H1 (cell line): ENCODE measurements around the gene SRSF1. TPM values are rescaled to one million over a fixed set of nuclear protein-coding genes. Genes with fewer than 3 reads are reported as not detected.

Source experiments
- CTCF ChIA-PET: fragments of 300-600 bp; sonication (Branson Sonifier 250); formaldehyde crosslinking; loops from one replicate; lab custom pipeline; 2021; ENCODE audit not compliant: partially characterized antibody; lab: Charles Lee
- POLR2A ChIA-PET: fragments of 300-600 bp; sonication (Branson Sonifier 250); formaldehyde crosslinking; loops from one replicate; lab custom pipeline; 2021; ENCODE audit warnings: inconsistent platforms; ENCODE audit not compliant: partially characterized antibody; lab: Charles Lee
- DNase-seq, 2 experiments: peaks; one replicate each; pipeline versions ENCODE4 v3.0.0 to v3.0.0-alpha.2; 2010 to 2022; ENCODE audit warnings: low spot score in 2 of 2, low read depth in 1 of 2, mixed read lengths in 1 of 2
- FAIRE-seq: peaks from 2 replicates; lab custom pipeline; 2011; peaks lifted over from hg19 to GRCh38; lab: Jason Lieb, UNC
- H2AFZ ChIP-seq: 2 replicates; pipeline ENCODE4 v1.8.1; 2012; ENCODE audit warnings: low read length, inconsistent platforms
- H2AK5ac ChIP-seq: 2 replicates; pipeline ENCODE4 v1.6.1; 2013; ENCODE audit warnings: low read depth, low read length
- H2BK120ac ChIP-seq: replicated peaks from 2 replicates; pipeline ENCODE3; 2013; ENCODE audit warnings: low read depth, low read length, inconsistent platforms
- H2BK12ac ChIP-seq: 2 replicates; pipeline ENCODE4 v1.6.1; 2013; ENCODE audit warnings: low read depth, low read length
- H2BK15ac ChIP-seq: 2 replicates; pipeline ENCODE4 v1.6.1; 2013; ENCODE audit warnings: low read length
- H2BK20ac ChIP-seq: 2 replicates; pipeline ENCODE4 v1.6.1; 2013; ENCODE audit warnings: low read length
- H2BK5ac ChIP-seq: 2 replicates; pipeline ENCODE4 v1.6.1; 2013; ENCODE audit warnings: low read depth, low read length
- H3K14ac ChIP-seq: 2 replicates; pipeline ENCODE4 v1.6.1; 2013; ENCODE audit warnings: inconsistent platforms; ENCODE audit not compliant: insufficient read length
- H3K18ac ChIP-seq: 2 replicates; pipeline ENCODE4 v1.6.1; 2013; ENCODE audit warnings: low read length; ENCODE audit errors: extremely low read depth
- H3K23ac ChIP-seq: 2 replicates; pipeline ENCODE4 v1.6.1; 2013; ENCODE audit warnings: inconsistent platforms; ENCODE audit not compliant: insufficient read length
- H3K23me2 ChIP-seq: 2 replicates; pipeline ENCODE4 v1.6.1; 2013; ENCODE audit warnings: low read depth, low read length
- H3K27ac ChIP-seq: 2 replicates; pipeline ENCODE4 v1.6.1; 2011; ENCODE audit warnings: low read depth, low read length, inconsistent platforms
- H3K27me3 ChIP-seq, 4 experiments: replicated peaks in 1 of 4; 1 replicate in 1 of 4; 2 replicates in 3 of 4; pipeline versions ENCODE4 v1.6.1 to v1.8.1; 2011 to 2013; ENCODE audit warnings: low read length in 3 of 4, mild to moderate bottlenecking in 3 of 4, inconsistent platforms in 2 of 4, mixed read lengths in 2 of 4, moderate library complexity in 1 of 4; ENCODE audit not compliant: control insufficient read depth in 3 of 4, insufficient read depth in 3 of 4; ENCODE audit errors: extremely low read depth in 1 of 4
- H3K36me3 ChIP-seq, 4 experiments: 2 replicates each; pipeline versions ENCODE4 v1.6.1 to v1.8.1; 2011 to 2013; ENCODE audit warnings: mild to moderate bottlenecking in 4 of 4, low read length in 3 of 4, moderate library complexity in 2 of 4, control low read depth in 1 of 4, inconsistent platforms in 1 of 4; ENCODE audit not compliant: insufficient read depth in 4 of 4, control insufficient read depth in 2 of 4
- H3K4ac ChIP-seq: replicated peaks from 2 replicates; pipeline ENCODE3; 2013; ENCODE audit warnings: low read length, low read depth, mixed read lengths, inconsistent platforms; ENCODE audit not compliant: insufficient read length
- H3K4me1 ChIP-seq, 4 experiments: replicated peaks in 1 of 4; 1 replicate in 1 of 4; 2 replicates in 3 of 4; pipeline versions ENCODE4 v1.6.1 to v1.8.1; 2011 to 2013; ENCODE audit warnings: low read length in 3 of 4, inconsistent platforms in 2 of 4, mixed read lengths in 1 of 4; ENCODE audit not compliant: insufficient read depth in 4 of 4, control insufficient read depth in 3 of 4
- H3K4me2 ChIP-seq, 2 experiments: 2 replicates each; pipeline versions ENCODE4 v1.6.1 to v1.8.1; 2011 to 2013; ENCODE audit warnings: low read depth in 2 of 2, low read length in 2 of 2, control low read depth in 1 of 2, inconsistent platforms in 1 of 2, mild to moderate bottlenecking in 1 of 2; ENCODE audit not compliant: insufficient read depth in 1 of 2
- H3K4me3 ChIP-seq, 4 experiments: fragments of 200-600, 300-600 bp in 1 of 4; sonication (generic), shearing (Covaris generic), sonication (Bioruptor Twin) in 1 of 4; 2 replicates each; pipeline versions ENCODE4 v1.5.1 to v1.8.1; 2011 to 2016; ENCODE audit warnings: low read length in 4 of 4, low read depth in 3 of 4, control low read depth in 2 of 4, inconsistent platforms in 2 of 4, mild to moderate bottlenecking in 2 of 4, mixed read lengths in 1 of 4, moderate library complexity in 1 of 4; ENCODE audit not compliant: insufficient read depth in 2 of 4; ENCODE audit errors: extremely low read depth in 1 of 4
- H3K56ac ChIP-seq: replicated peaks from 2 replicates; pipeline ENCODE3; 2013; ENCODE audit warnings: low read depth, mild to moderate bottlenecking, mixed read lengths, low read length, inconsistent platforms; ENCODE audit not compliant: insufficient read length
- H3K79me1 ChIP-seq: 2 replicates; pipeline ENCODE4 v1.6.1; 2013; ENCODE audit warnings: low read depth, low read length, control low read depth
- H3K79me2 ChIP-seq, 2 experiments: 2 replicates each; pipeline versions ENCODE4 v1.6.1 to v1.8.1; 2012 to 2013; ENCODE audit warnings: low read length in 2 of 2, mild to moderate bottlenecking in 2 of 2, inconsistent platforms in 1 of 2; ENCODE audit not compliant: insufficient read depth in 2 of 2, control insufficient read depth in 1 of 2
- H3K9ac ChIP-seq, 4 experiments: replicated peaks in 1 of 4; 1 replicate in 1 of 4; 2 replicates in 3 of 4; pipeline versions ENCODE4 v1.6.1 to v1.8.1; 2011 to 2013; ENCODE audit warnings: low read depth in 3 of 4, low read length in 3 of 4, control low read depth in 2 of 4, mild to moderate bottlenecking in 2 of 4, moderate library complexity in 2 of 4, inconsistent platforms in 1 of 4; ENCODE audit errors: extremely low read depth in 1 of 4
- H3K9me3 ChIP-seq, 2 experiments: 2 replicates each; pipeline versions ENCODE4 v1.6.1 to v1.8.1; 2012 to 2013; ENCODE audit warnings: mild to moderate bottlenecking in 2 of 2, moderate library complexity in 2 of 2, control low read depth in 1 of 2, inconsistent platforms in 1 of 2, low read depth in 1 of 2, low read length in 1 of 2, mixed read lengths in 1 of 2; ENCODE audit not compliant: insufficient read depth in 2 of 2
- H4K20me1 ChIP-seq, 2 experiments: replicated peaks in 1 of 2; 2 replicates each; pipeline versions ENCODE3 to v1.8.1; 2011 to 2013; ENCODE audit warnings: inconsistent platforms in 2 of 2, low read length in 2 of 2, mild to moderate bottlenecking in 1 of 2; ENCODE audit not compliant: insufficient read depth in 2 of 2, control insufficient read depth in 1 of 2
- H4K5ac ChIP-seq: 2 replicates; pipeline ENCODE4 v1.6.1; 2013; ENCODE audit warnings: low read length, low read depth, mixed read lengths, inconsistent platforms; ENCODE audit not compliant: insufficient read length
- H4K8ac ChIP-seq: 2 replicates; pipeline ENCODE4 v1.8.0; 2013; ENCODE audit warnings: mild to moderate bottlenecking, moderate library complexity, low read length, inconsistent platforms; ENCODE audit not compliant: insufficient read depth; ENCODE audit errors: extremely low read depth
- H4K91ac ChIP-seq: replicated peaks from 2 replicates; pipeline ENCODE3; 2013; ENCODE audit warnings: low read length, mixed read lengths, inconsistent platforms; ENCODE audit not compliant: insufficient read length
- SIX5 ChIP-seq: IDR thresholded peaks from 2 replicates; pipeline ENCODE4 v1.6.1; 2011; ENCODE audit warnings: mild to moderate bottlenecking, low read depth, low read length
- WGBS, 2 experiments: shearing (Covaris generic) in 1 of 2; methylation state at CpG; one replicate each; pipeline versions ENCODE4 v1.1.6 to v1.1.7; 2013 to 2015; ENCODE audit warnings: low lambda C conversion rate in 2 of 2, mixed read lengths in 2 of 2, inconsistent platforms in 1 of 2, low coverage in 1 of 2, missing lambda C conversion rate in 1 of 2; ENCODE audit not compliant: insufficient replicate concordance in 2 of 2, insufficient coverage in 1 of 2, insufficient read length in 1 of 2; ENCODE audit errors: extremely low coverage in 1 of 2, missing lambda C conversion rate in 1 of 2; 5-methylcytosine and 5-hydroxymethylcytosine counted together
- polyA plus RNA-seq, 7 experiments: library from polyadenylated mRNA; depleted of rRNA in 3 of 7; stranded (reverse) in 5 of 7; unstranded in 2 of 7; fragments of >200 nt in 5 of 7; fragments of 200-250 nt in 2 of 7; gene quantifications; 1 replicate in 5 of 7; 2 replicates in 1 of 7; 4 replicates in 1 of 7; pipeline versions ENCODE4 v1.2.1 to v1.2.3, GENCODE V29; 2011 to 2013; ENCODE audit warnings: missing spikeins in 2 of 7, mixed read lengths in 2 of 7
- total RNA-seq: library from RNA; stranded (reverse); fragmentation: NEBNext Ultra II Directional; extraction: Animal tissue kit (Norgen Biotek cat#: 25700); gene quantifications from 2 replicates; pipeline ENCODE4 v1.2.1, GENCODE V29; 2021

SRSF1 gene
- total and polyA plus RNA-seq, 2 of the 8 experiments (the other 6 are each of a cell fraction or from before 2014, with no cell fraction given), result 149 to 429 TPM

DNA sequence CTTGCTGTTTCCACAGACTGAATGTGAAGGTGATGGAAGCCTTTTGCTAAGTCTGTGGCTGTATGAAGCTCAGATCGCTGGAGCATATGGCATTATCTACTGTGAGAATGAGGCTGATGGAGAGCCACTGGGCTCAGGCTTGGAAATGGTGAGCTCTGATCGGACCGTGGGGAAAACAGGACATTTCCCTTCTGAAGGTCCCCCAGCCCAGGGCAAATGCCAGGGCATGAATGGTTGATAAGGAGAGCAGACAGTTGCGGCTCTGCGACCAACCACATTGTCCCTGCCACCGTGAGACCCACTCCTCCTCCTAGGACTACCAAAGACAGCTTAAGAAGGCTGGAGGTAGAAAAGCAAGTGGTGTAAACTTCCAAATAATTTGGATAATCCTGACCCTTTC lies 47.1 kb downstream of the SRSF1 start:
- Histone ChIP-seq H2AK5ac (no peak overlapping the region), H3K4me1 (peaks cover 6 to 13% (median 10%) of the 10 kb centered on the region in 4 experiments; a peak in 5 of 7 replicates), H3K79me1 (no peaks in the 10 kb centered on the region), H2AFZ (no peak overlapping the region), H3K14ac (no peak overlapping the region), H2BK5ac (no peak overlapping the region), H3K56ac (no peak overlapping the region), H4K20me1 (no peaks in the 10 kb centered on the region), H3K23me2 (peaks cover 5% of the 10 kb centered on the region; the same call in 1 of the 2 replicates), H3K4me2 (no peak overlapping the region), H3K4me3 (no peak overlapping the region), H3K27me3 (peaks cover 0 to 17% (median 14%) of the 10 kb centered on the region in 4 experiments; a peak in 6 of 7 replicates), H3K36me3 (no peaks in the 10 kb centered on the region), H2BK15ac (no peak overlapping the region), H3K4ac (no peak overlapping the region), H3K27ac (no peak overlapping the region), H4K8ac (no peak overlapping the region), H3K18ac (no peak overlapping the region; the same call in 1 of the 2 replicates), H3K9ac (no peak overlapping the region), H4K91ac (no peak overlapping the region), H4K5ac (no peak overlapping the region), H2BK120ac (no peak overlapping the region), H3K79me2 (no peaks in the 10 kb centered on the region), H3K9me3 (no peaks in the 10 kb centered on the region), H3K23ac (no peak overlapping the region), H2BK20ac (0 out of 2 replicates have a peak overlapping the region, but pooled peaks have one; percentile 61), H2BK12ac (0 out of 2 replicates have a peak overlapping the region, but pooled peaks have one; percentile 14)
- 96% methylated on average over 6 of the region's 6 CpGs; no CpG with 5 or more reads in 1 of the 2 experiments for WGBS, 2 experiments
- ChIA-PET CTCF (interaction anchor here (0.6 to 3.6 kb wide), 14 partner anchors 13 to 101 kb away, joined by 3 to 14 read pairs (median 3); no protein-coding TSS in a partner anchor), POLR2A (interaction anchor here (1.1 to 2.7 kb wide), 6 partner anchors 9 to 102 kb away, joined by 3 to 7 read pairs (median 5); no protein-coding TSS in a partner anchor)
- FAIRE-seq, result no peak
- DNase-seq, result peak in 1 of 2 experiments; percentile 20
- TF ChIP-seq SIX5, result no peak
